GM21576 (cell line): Measurements from ENCODE around the gene TBC1D3H.
"Not testable (repeated sequence)": the region's sequence is repeated elsewhere in the genome, so short reads cannot be mapped to it uniquely, and the experiment has no call there.

ENCODE experiments used
- ATAC-seq: cut with Tn5 transposase; IDR thresholded peaks from one replicate; pipeline ENCODE4 v1.9.1; 2021; ENCODE audit warnings: mild to moderate bottlenecking, moderate library complexity; ENCODE audit not compliant: unreplicated experiment

Gene TBC1D3H

GRCh38 chr17:36388385-36389245 is at the start of gene TBC1D3H:
TSS of gene TBC1D3H (minus strand) at chr17:36388435. CDS start at chr17:36386895, 1,540 bp downstream.
- not testable (repeated sequence) for ATAC-seq

DNA sequence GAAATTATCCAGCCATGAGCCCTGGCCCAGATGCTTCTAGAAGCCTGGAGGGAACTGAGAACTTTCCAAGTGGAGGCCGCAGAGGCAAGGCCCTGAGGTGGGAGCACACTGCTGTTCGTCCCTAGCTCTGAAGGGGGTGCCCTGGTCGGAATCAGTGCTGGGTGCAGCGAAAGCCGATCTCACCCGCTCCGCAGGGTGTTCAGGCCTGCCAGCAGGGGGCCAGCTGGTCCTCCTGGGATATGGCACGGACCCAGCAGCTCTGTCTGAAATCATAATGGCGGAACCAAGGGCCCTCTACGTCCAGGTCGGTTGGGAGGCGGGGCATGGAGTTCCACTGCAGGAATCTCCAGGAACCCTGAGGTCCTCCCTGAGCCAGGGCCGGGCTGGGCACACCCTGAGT is 40.7 kb upstream of the TBC1D3H start:
- ATAC-seq = not testable (repeated sequence)

GRCh38 chr17:36415180-36415941 is 27.1 kb upstream of the TBC1D3H start:
- not testable (repeated sequence) for ATAC-seq

GRCh38 chr17:36390943-36391645 is 2.9 kb upstream of the TBC1D3H start:
- ATAC-seq = not testable (repeated sequence)

DNA sequence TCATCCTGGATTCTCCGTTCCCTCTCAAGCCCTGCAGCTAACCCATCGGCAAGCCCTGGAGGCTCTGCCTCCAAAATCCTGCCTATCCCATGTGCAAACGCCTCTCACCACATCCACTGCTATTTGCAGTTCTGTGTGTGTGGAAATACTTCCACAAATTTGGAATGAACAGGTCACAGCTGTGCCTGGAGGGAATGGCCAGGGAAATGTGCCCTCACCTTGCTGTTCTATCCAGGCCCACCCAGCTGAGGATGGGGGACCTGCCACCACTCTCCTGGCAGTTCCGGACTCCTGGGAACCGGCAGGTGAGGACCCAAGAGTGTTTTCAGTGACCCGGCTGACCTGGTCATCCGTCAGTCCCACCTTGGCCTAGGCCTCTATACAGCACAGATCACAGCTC is 12.3 kb downstream of the TBC1D3H start:
- not testable (repeated sequence) for ATAC-seq

DNA sequence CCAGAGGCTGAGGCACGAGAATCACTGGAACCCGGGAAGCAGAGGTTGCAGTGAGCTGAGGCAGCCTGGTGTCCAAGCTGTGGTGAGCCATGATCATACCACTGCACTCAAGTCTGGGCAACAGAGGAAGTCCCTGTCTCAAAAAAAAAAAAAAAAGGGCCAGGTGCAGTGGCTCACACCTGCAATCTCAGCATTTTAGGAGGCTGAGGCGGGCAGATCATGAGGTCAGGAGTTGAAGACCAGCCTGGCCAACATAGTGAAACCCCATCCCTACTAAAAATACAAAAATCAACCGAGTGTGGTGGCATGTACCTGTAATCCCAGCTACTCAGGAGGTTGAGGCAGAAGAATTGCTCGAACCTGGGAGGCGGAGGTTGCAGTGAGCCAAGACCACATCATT is 25.7 kb downstream of the TBC1D3H start:
- ATAC-seq = not testable (repeated sequence)
